ENCODE measurements around the gene FBXW12.

The FBXW12 gene

GRCh38 chr3:48436855-48437254 is 64.8 kb downstream of the FBXW12 start:
- no peaks in the 10 kb centered on the region for H3K9me3 ChIP-seq (ENCODE audit: low read depth, low read length)
- H3K9ac ChIP-seq (ENCODE audit: insufficient read length) = no peak overlapping the region
- H3K4me3 ChIP-seq = no peak overlapping the region
- peaks cover 2% of the 10 kb centered on the region; the same call in 1 of the 2 replicates for H3K36me3 ChIP-seq (ENCODE audit: insufficient read depth, low read length)
- TF ChIP-seq FOXP2 (optimal IDR thresholded peaks at IDR 0.05; ENCODE audit: control extremely low read depth, extremely low read length, insufficient read depth) = no peak
- TF ChIP-seq EZH2 (IDR thresholded peaks at IDR 0.05) = no peak
- TF ChIP-seq POLR2AphosphoS5 (IDR thresholded peaks at IDR 0.05; ENCODE audit: borderline replicate concordance, low read depth, low read length) = no peak
- no peak for DNase-seq (ENCODE audit: low read depth, low spot score)
- H3K27ac ChIP-seq = no peak overlapping the region

GRCh38 chr3:48437812-48438211 is 65.8 kb downstream of the FBXW12 start:
- Histone ChIP-seq H3K27ac (no peak overlapping the region), H3K4me3 (no peak overlapping the region), H3K9ac (ENCODE audit: insufficient read length) (no peak overlapping the region), H3K9me3 (ENCODE audit: low read depth, low read length) (no peaks in the 10 kb centered on the region), H3K36me3 (ENCODE audit: insufficient read depth, low read length) (peaks cover 5% of the 10 kb centered on the region; the same call in 1 of the 2 replicates)
- TF ChIP-seq EZH2 (IDR thresholded peaks at IDR 0.05) (no peak), POLR2AphosphoS5 (IDR thresholded peaks at IDR 0.05; ENCODE audit: borderline replicate concordance, low read depth, low read length) (no peak), FOXP2 (optimal IDR thresholded peaks at IDR 0.05; ENCODE audit: control extremely low read depth, extremely low read length, insufficient read depth) (no peak)
- DNase-seq (ENCODE audit: low read depth, low spot score) = no peak

- H3K4me3 ChIP-seq = peak within 1 kb of the TSS; percentile 86
- H3K9me3 ChIP-seq (ENCODE audit: low read depth, low read length) = no peaks in the 10 kb centered on the region
- TF ChIP-seq FOXP2 (optimal IDR thresholded peaks at IDR 0.05; ENCODE audit: control extremely low read depth, extremely low read length, insufficient read depth) (no peak), POLR2AphosphoS5 (IDR thresholded peaks at IDR 0.05; ENCODE audit: borderline replicate concordance, low read depth, low read length) (peak; percentile 77; the same call in 1 of the 2 replicates), EZH2 (IDR thresholded peaks at IDR 0.05) (no peak)
- H3K9ac ChIP-seq (ENCODE audit: insufficient read length) = peak within 1 kb of the TSS; percentile 81
- peaks cover 5% of the 10 kb centered on the region; the same call in 1 of the 2 replicates for H3K36me3 ChIP-seq (ENCODE audit: insufficient read depth, low read length)
- peak; percentile 53 for DNase-seq (ENCODE audit: low read depth, low spot score)
- no peak within 1 kb of the TSS for H3K27ac ChIP-seq
Observed at GRCh38 chr3:48439820-48440589, 68.0 kb downstream of the FBXW12 start, which contains the start of the genes CCDC51 and TMA7. Gene CCDC51 (minus strand): TSS chr3:48440119. CDS start chr3:48435128, 4,991 bp downstream. Gene TMA7 (plus strand): TSS chr3:48440257. CDS start chr3:48440297, 40 bp downstream.

- H3K27ac ChIP-seq = no peak overlapping the region
- TF ChIP-seq FOXP2 (optimal IDR thresholded peaks at IDR 0.05; ENCODE audit: control extremely low read depth, extremely low read length, insufficient read depth) = no peak
- TF ChIP-seq EZH2 (IDR thresholded peaks at IDR 0.05) = no peak
- no peaks in the 10 kb centered on the region for H3K9me3 ChIP-seq (ENCODE audit: low read depth, low read length)
- peak overlapping the region; percentile 81 for H3K9ac ChIP-seq (ENCODE audit: insufficient read length)
- no peak for DNase-seq (ENCODE audit: low read depth, low spot score)
- H3K36me3 ChIP-seq (ENCODE audit: insufficient read depth, low read length) = peaks cover 5% of the 10 kb centered on the region; the same call in 1 of the 2 replicates
- H3K4me3 ChIP-seq = peak overlapping the region; percentile 86
Observed at GRCh38 chr3:48440590-48440958, 68.6 kb downstream of the FBXW12 start.

- Histone ChIP-seq H3K27ac (no peak overlapping the region), H3K9ac (ENCODE audit: insufficient read length) (no peak overlapping the region), H3K36me3 (ENCODE audit: insufficient read depth, low read length) (peaks cover 5% of the 10 kb centered on the region; the same call in 1 of the 2 replicates), H3K4me3 (peak overlapping the region; percentile 86; the same call in 1 of the 2 replicates), H3K9me3 (ENCODE audit: low read depth, low read length) (no peaks in the 10 kb centered on the region)
- TF ChIP-seq EZH2 (IDR thresholded peaks at IDR 0.05) (no peak), POLR2AphosphoS5 (IDR thresholded peaks at IDR 0.05; ENCODE audit: borderline replicate concordance, low read depth, low read length) (no peak), FOXP2 (optimal IDR thresholded peaks at IDR 0.05; ENCODE audit: control extremely low read depth, extremely low read length, insufficient read depth) (no peak)
- no peak for DNase-seq (ENCODE audit: low read depth, low spot score)
Observed at GRCh38 chr3:48441940-48442339, 69.9 kb downstream of the FBXW12 start.

Measured in SK-N-MC (cell line).